HEK293T (cell line): ENCODE results near the gene ULK1.

Experiments
- BHLHE40 ChIP-seq: fragments of 450-650 bp; IDR thresholded peaks from 2 replicates; pipeline ENCODE4 v1.6.1; 2016; ENCODE audit warnings: mild to moderate bottlenecking, moderate library complexity, borderline replicate concordance
- CTBP1 ChIP-seq: fragments of 450-650 bp; IDR thresholded peaks from 2 replicates; pipeline ENCODE4 v1.6.1; 2016; ENCODE audit warnings: borderline replicate concordance
- ELF4 ChIP-seq: fragments of 450-650 bp; IDR thresholded peaks from 2 replicates; pipeline ENCODE4 v1.6.1; 2017; ENCODE audit warnings: antibody characterized with exemption
- FOXA1 ChIP-seq: fragments of 450-650 bp; IDR thresholded peaks from 2 replicates; pipeline ENCODE4 v1.6.1; 2016; ENCODE audit warnings: mild to moderate bottlenecking
- L3MBTL2 ChIP-seq: fragments of 450-650 bp; conservative IDR thresholded peaks from 2 replicates; pipeline ENCODE4 v1.6.1; 2016; ENCODE audit warnings: mild to moderate bottlenecking
- LEF1 ChIP-seq: fragments of 450-650 bp; IDR thresholded peaks from 2 replicates; pipeline ENCODE4 v1.6.1; 2017; ENCODE audit warnings: mild to moderate bottlenecking, borderline replicate concordance
- NFRKB ChIP-seq: fragments of 450-650 bp; IDR thresholded peaks from 2 replicates; pipeline ENCODE4 v1.6.1; 2016; ENCODE audit warnings: mild to moderate bottlenecking, moderate library complexity
- SP1 ChIP-seq: fragments of 450-650 bp; IDR thresholded peaks from 2 replicates; pipeline ENCODE4 v1.6.1; 2017
- TARDBP ChIP-seq: fragments of 450-650 bp; IDR thresholded peaks from 2 replicates; pipeline ENCODE4 v1.6.1; 2016

DNA sequence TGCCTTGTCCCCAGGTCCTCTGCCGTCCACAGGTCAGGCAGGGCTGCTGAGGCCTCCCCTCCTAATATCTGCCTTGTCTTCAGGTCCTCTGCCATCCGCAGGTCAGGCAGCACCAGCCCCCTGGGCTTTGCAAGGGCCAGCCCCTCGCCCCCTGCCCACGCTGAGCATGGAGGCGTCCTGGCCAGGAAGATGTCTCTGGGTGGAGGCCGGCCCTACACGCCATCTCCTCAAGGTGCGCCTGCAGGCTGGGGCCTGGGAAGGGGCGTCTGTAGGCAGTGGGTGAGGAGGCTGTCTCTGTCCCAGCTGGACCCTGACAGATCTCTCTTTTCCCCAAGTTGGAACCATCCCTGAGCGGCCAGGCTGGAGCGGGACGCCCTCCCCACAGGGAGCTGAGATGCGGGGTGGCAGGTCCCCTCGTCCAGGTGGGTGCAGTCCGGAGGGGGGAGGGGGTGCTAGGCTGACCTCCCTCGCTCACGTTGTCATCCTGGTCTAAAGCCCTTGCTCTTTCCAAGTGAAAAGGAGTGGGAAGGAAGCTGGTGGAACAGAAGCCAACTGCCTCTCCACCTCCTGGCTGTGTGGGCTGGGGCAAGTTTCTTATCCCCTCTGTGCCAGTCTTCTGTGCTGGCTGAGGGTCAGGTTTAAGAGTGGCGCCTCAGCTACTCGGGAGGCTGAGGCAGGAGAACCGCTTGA is 20.7 kb downstream of the ULK1 start:
- TF ChIP-seq BHLHE40, result no peak
- no peak for TF ChIP-seq FOXA1
- no peak for TF ChIP-seq NFRKB
- no peak for TF ChIP-seq CTBP1
- no peak for TF ChIP-seq TARDBP
- TF ChIP-seq L3MBTL2, result no peak
- TF ChIP-seq SP1, result no peak
- no peak for TF ChIP-seq ELF4
- TF ChIP-seq LEF1, result no peak
